Heart left ventricle (tissue), 16 donors: ENCODE data around the gene CTSO. TPM values are rescaled to one million over a fixed set of nuclear protein-coding genes. Genes with fewer than 3 reads are reported as not detected.

Experiments
- ATAC-seq, 4 donors: fragments of 200-7000 bp; cut with Tn5 transposase; one replicate each; pipeline ENCODE4 v1.9.1; 2020 to 2022; ENCODE audit warnings: moderate library complexity in 4 of 4, mild to moderate bottlenecking in 3 of 4, moderate number of reproducible peaks in 1 of 4
- DNase-seq, 5 donors: peaks; one replicate each; pipeline ENCODE4 v3.0.0-alpha.2; 2020
- H3K27ac ChIP-seq, 12 donors: fragments of 200-600 bp; sonication (generic) in 4 of 12; one replicate each; pipeline versions ENCODE4 v1.5.0 to v1.8.0; 2016 to 2022; ENCODE audit warnings: mild to moderate bottlenecking in 2 of 12
- H3K27me3 ChIP-seq, 9 donors: fragments of 200-600 bp; sonication (generic) in 2 of 9; one replicate each; pipeline versions ENCODE4 v1.5.1 to v1.8.0; 2016 to 2022; ENCODE audit warnings: mild to moderate bottlenecking in 3 of 9
- H3K36me3 ChIP-seq, 9 donors: fragments of 200-600 bp; sonication (generic) in 2 of 9; one replicate each; pipeline versions ENCODE4 v1.5.0 to v1.8.0; 2018 to 2022; ENCODE audit warnings: mild to moderate bottlenecking in 2 of 9
- H3K4me1 ChIP-seq, 12 donors: fragments of 200-600 bp; sonication (generic) in 4 of 12; one replicate each; pipeline versions ENCODE4 v1.5.0 to v1.8.0; 2016 to 2022; ENCODE audit warnings: mild to moderate bottlenecking in 3 of 12
- H3K4me3 ChIP-seq, 12 donors: fragments of 200-600 bp; sonication (generic) in 4 of 12; one replicate each; pipeline versions ENCODE4 v1.5.0 to v1.8.0; 2017 to 2022; ENCODE audit warnings: mild to moderate bottlenecking in 9 of 12, moderate library complexity in 4 of 12
- H3K9me3 ChIP-seq, 12 donors: fragments of 200-600 bp; sonication (generic) in 4 of 12; one replicate each; pipeline versions ENCODE4 v1.5.0 to v1.8.0; 2016 to 2022; ENCODE audit warnings: mild to moderate bottlenecking in 1 of 12
- CTCF ChIP-seq, 12 donors: fragments of 200-600 bp; sonication (generic) in 4 of 12; IDR thresholded peaks; one replicate each; pipeline versions ENCODE4 v1.5.0 to v1.8.0; 2018 to 2022; ENCODE audit warnings: antibody characterized with exemption in 12 of 12, mild to moderate bottlenecking in 5 of 12
- POLR2A ChIP-seq, 2 donors: fragments of 450-650 bp; IDR thresholded peaks; one replicate each; pipeline ENCODE4 v1.6.1; 2017; ENCODE audit warnings: antibody characterized with exemption in 2 of 2, mild to moderate bottlenecking in 2 of 2, moderate library complexity in 2 of 2
- WGBS, 4 donors: extraction: QIAGEN DNeasy Blood & Tissue Kit in 2 of 4; methylation state at CpG; one replicate each; pipeline versions ENCODE4 v1.1.5 to v1.1.7; 2013 to 2018; 5-methylcytosine and 5-hydroxymethylcytosine counted together
- intact Hi-C, 10 donors: fragments of 100-400 bp; cut with DNase I; formaldehyde crosslinking; loops; one replicate each; pipeline versions ENCODE4 v1.11.1 to v1.14.2; 2022
- polyA plus RNA-seq, 2 donors: library from polyadenylated mRNA; stranded (reverse); fragments of 200-250 nt; gene quantifications; one replicate each; pipeline ENCODE4 v1.2.3, GENCODE V29; 2013
- total RNA-seq, 9 donors: library from RNA; depleted of rRNA in 2 of 9; stranded (reverse); fragments of >200 nt in 2 of 9; fragmentation: NEBNext Ultra II Directional in 3 of 9; extraction: Animal tissue kit (Norgen Biotek cat#: 25700) in 3 of 9; gene quantifications; one replicate each; pipeline versions ENCODE4 v1.1.0 to v1.2.4, GENCODE V29; 2016 to 2023
- donor health status: ischemic (EF 13 %, LVEDD 7.1; RV severe dilation, severe dysfunction).
- donor health status: healthy with polysubstance abuse.
- donor health status: DM: no; HTN: yes; CAD: no.
- donor health status: DM: no; HTN: no; CAD: no.
- donor health status: ischemic (EF 25% LVEDD 6.9; RV normal size, moderate dysfunction).
- donor health status: ischemic (EF 25% LVEDD 5.7; RV mildly dilated, moderate dysfunction).
- donor health status: healthy.
- donor health status: DM: yes; HTN: yes; CAD: no.
- donor health status: ischemic (EF 35%, LVEDD 5.7; RV mildly dilated, moderate dysfunction).
- donor health status: nonischemic (EF 11% LVEDD 7.7; RV severe dilation, severe dysfunction).
- donor health status: DM: yes; HTN: yes; CAD: no.
- donor health status: PGD.
- donor health status: ischemic (EF 29% LVEDD 5.4; RV normal size, mild dysfunction).
- donor health status: nonischemic (EF 23%, LVEDD 6.1; RV moderate dilation, normal function).

CTSO gene
- total and polyA plus RNA-seq, 11 donors = 2.6 to 26.0 (median 7.0) TPM

GRCh38 chr4:155908187-155909139 lies 45.2 kb downstream of the CTSO start:
- DNase-seq = no peak
- no peaks in the 10 kb centered on the region for H3K9me3 ChIP-seq
- ATAC-seq = no peak
- peaks cover 0 to 13% (median 0%) of the 10 kb centered on the region in 12 donors for H3K4me1 ChIP-seq
- WGBS, 4 donors = 86 to 91% (median 90%) methylated on average over 4 of the region's 4 CpGs
- no peak overlapping the region for H3K4me3 ChIP-seq
- intact Hi-C loops = no loop called here
- H3K27ac ChIP-seq = no peak overlapping the region
- no peaks in the 10 kb centered on the region for H3K36me3 ChIP-seq
- TF ChIP-seq CTCF (IDR thresholded peaks at IDR 0.05) (no peak), POLR2A (IDR thresholded peaks at IDR 0.05) (no peak)
- H3K27me3 ChIP-seq = no peaks in the 10 kb centered on the region

GRCh38 chr4:155907556-155907955 lies 46.1 kb downstream of the CTSO start:
- ATAC-seq = no peak
- DNase-seq = no peak

GRCh38 chr4:155906554-155907247 lies 47.0 kb downstream of the CTSO start:
- no peak for TF ChIP-seq POLR2A (IDR thresholded peaks at IDR 0.05)
- TF ChIP-seq CTCF (IDR thresholded peaks at IDR 0.05) = no peak
- Histone ChIP-seq H3K36me3 (no peaks in the 10 kb centered on the region), H3K4me3 (no peak overlapping the region), H3K27me3 (no peaks in the 10 kb centered on the region), H3K9me3 (no peaks in the 10 kb centered on the region), H3K27ac (peak overlapping the region in 1 of 12 donors; percentile 61), H3K4me1 (peaks cover 0 to 13% (median 0%) of the 10 kb centered on the region in 12 donors)
- WGBS, 4 donors = 73 to 79% (median 76%) methylated on average over 6 of the region's 6 CpGs
- intact Hi-C loops = no loop called here
- peak in 3 of 5 donors; percentile 25 to 39 (median 32) for DNase-seq
- no peak for ATAC-seq

More at GRCh38 chr4:155907556-155907955, 46.1 kb downstream of the CTSO start:
- Histone ChIP-seq H3K9me3 (no peaks in the 10 kb centered on the region), H3K4me3 (no peak overlapping the region), H3K27ac (peak overlapping the region in 1 of 12 donors; percentile 61), H3K27me3 (no peaks in the 10 kb centered on the region), H3K36me3 (no peaks in the 10 kb centered on the region), H3K4me1 (peaks cover 0 to 13% (median 0%) of the 10 kb centered on the region in 12 donors)
- no peak for TF ChIP-seq CTCF (IDR thresholded peaks at IDR 0.05)
- no peak for TF ChIP-seq POLR2A (IDR thresholded peaks at IDR 0.05)
- intact Hi-C loops = no loop called here
- whole genome bisulfite sequencing, 4 donors = 64 to 77% (median 75%) methylated on average over 1 of the region's 1 CpG

- WGBS, 4 donors = 45 to 54% (median 51%) methylated on average over 3 of the region's 3 CpGs
- TF ChIP-seq POLR2A (IDR thresholded peaks at IDR 0.05) (no peak), CTCF (IDR thresholded peaks at IDR 0.05) (no peak)
- Histone ChIP-seq H3K36me3 (no peaks in the 10 kb centered on the region), H3K27me3 (no peaks in the 10 kb centered on the region), H3K27ac (no peak overlapping the region), H3K4me1 (peaks cover 0 to 13% (median 0%) of the 10 kb centered on the region in 12 donors), H3K4me3 (no peak overlapping the region), H3K9me3 (no peaks in the 10 kb centered on the region)
- intact Hi-C loops = no loop called here
- DNase-seq (no peak), ATAC-seq (no peak)
These were observed 49.3 kb downstream of the CTSO start for GRCh38 chr4:155904331-155904730.
